Neuronal stem cell (in vitro differentiated cells): Measurements from ENCODE around the gene P2RY1.

ENCODE experiments used
- DNase-seq: peaks from one replicate; pipeline ENCODE4 v3.0.0-alpha.2; 2013; ENCODE audit warnings: low spot score
- H2AFZ ChIP-seq: one replicate; pipeline ENCODE4 v1.6.1; 2013; ENCODE audit warnings: mild to moderate bottlenecking, low read length, inconsistent platforms
- H2AK5ac ChIP-seq: 2 replicates; pipeline ENCODE4 v1.6.1; 2013; ENCODE audit warnings: low read depth, mild to moderate bottlenecking, inconsistent platforms, low read length, moderate library complexity, mixed read lengths
- H2BK120ac ChIP-seq: 2 replicates; pipeline ENCODE4 v1.6.1; 2013; ENCODE audit warnings: low read depth, mild to moderate bottlenecking, inconsistent platforms, low read length, moderate library complexity, mixed read lengths
- H2BK12ac ChIP-seq: one replicate; pipeline ENCODE4 v1.6.1; 2013; ENCODE audit warnings: low read length, inconsistent platforms
- H2BK15ac ChIP-seq: 2 replicates; pipeline ENCODE4 v1.6.1; 2013; ENCODE audit warnings: mild to moderate bottlenecking, low read length, inconsistent platforms, mixed read lengths
- H2BK5ac ChIP-seq: one replicate; pipeline ENCODE4 v1.6.1; 2013; ENCODE audit warnings: inconsistent platforms, mild to moderate bottlenecking, low read length, moderate library complexity
- H3K14ac ChIP-seq: one replicate; pipeline ENCODE4 v1.6.1; 2013; ENCODE audit warnings: low read length, inconsistent platforms
- H3K18ac ChIP-seq: 2 replicates; pipeline ENCODE4 v1.6.1; 2013; ENCODE audit warnings: low read length, inconsistent platforms
- H3K23ac ChIP-seq: 2 replicates; pipeline ENCODE4 v1.6.1; 2013; ENCODE audit warnings: low read depth, mild to moderate bottlenecking, mixed read lengths, low read length, inconsistent platforms; ENCODE audit not compliant: poor library complexity
- H3K27ac ChIP-seq: replicated peaks from 3 replicates; pipeline ENCODE4 v1.5.1; 2013; ENCODE audit warnings: low read length, inconsistent platforms
- H3K27me3 ChIP-seq, 3 experiments: 2 replicates each; pipeline ENCODE4 v1.6.1; 2013; ENCODE audit warnings: low read length in 3 of 3, mild to moderate bottlenecking in 2 of 3, inconsistent platforms in 1 of 3, low read depth in 1 of 3, mixed read lengths in 1 of 3, moderate library complexity in 1 of 3; ENCODE audit not compliant: control insufficient read depth in 3 of 3, insufficient read depth in 3 of 3
- H3K36me3 ChIP-seq, 2 donors: replicated peaks in 1 of 2; 2 replicates each; pipeline ENCODE4 v1.6.1; 2013; ENCODE audit warnings: low read length in 2 of 2; ENCODE audit not compliant: control insufficient read depth in 2 of 2, insufficient read depth in 2 of 2
- H3K4ac ChIP-seq: 2 replicates; pipeline ENCODE4 v1.6.1; 2013; ENCODE audit warnings: inconsistent platforms, mild to moderate bottlenecking, low read length, moderate library complexity
- H3K4me1 ChIP-seq, 2 donors: 1 replicate in 1 of 2; 2 replicates in 1 of 2; pipeline ENCODE4 v1.6.1; 2013; ENCODE audit warnings: low read length in 2 of 2, low read depth in 1 of 2; ENCODE audit not compliant: control insufficient read depth in 2 of 2, insufficient read depth in 1 of 2
- H3K4me2 ChIP-seq: one replicate; pipeline ENCODE4 v1.6.1; 2013; ENCODE audit warnings: mild to moderate bottlenecking, low read length, inconsistent platforms; ENCODE audit not compliant: insufficient read depth, poor library complexity, severe bottlenecking
- H3K4me3 ChIP-seq, 2 donors: 2 replicates each; pipeline ENCODE4 v1.5.1; 2013; ENCODE audit warnings: low read length in 2 of 2, mild to moderate bottlenecking in 2 of 2, inconsistent platforms in 1 of 2, moderate library complexity in 1 of 2
- H3K79me1 ChIP-seq: one replicate; pipeline ENCODE4 v1.6.1; 2013; ENCODE audit warnings: low read depth, mild to moderate bottlenecking, inconsistent platforms, low read length, moderate library complexity
- H3K9ac ChIP-seq: one replicate; pipeline ENCODE4 v1.6.1; 2013; ENCODE audit warnings: mild to moderate bottlenecking, low read depth, low read length, inconsistent platforms; ENCODE audit not compliant: poor library complexity
- H3K9me3 ChIP-seq, 2 donors: replicated peaks in 1 of 2; 2 replicates each; pipeline versions ENCODE3 to v1.6.1; 2013; ENCODE audit warnings: low read length in 2 of 2, mild to moderate bottlenecking in 2 of 2, inconsistent platforms in 1 of 2, low read depth in 1 of 2, mixed read lengths in 1 of 2, moderate library complexity in 1 of 2; ENCODE audit not compliant: control insufficient read depth in 2 of 2, insufficient read depth in 1 of 2
- H4K8ac ChIP-seq: one replicate; pipeline ENCODE4 v1.6.1; 2013; ENCODE audit warnings: low read depth, mild to moderate bottlenecking, inconsistent platforms, low read length, moderate library complexity
- H4K91ac ChIP-seq: one replicate; pipeline ENCODE4 v1.6.1; 2013; ENCODE audit warnings: low read length, low read depth, mild to moderate bottlenecking, inconsistent platforms; ENCODE audit not compliant: poor library complexity
- WGBS, 2 donors: extraction: QIAGEN DNeasy Blood & Tissue Kit; methylation state at CpG; one replicate each; pipeline ENCODE4 v1.1.7; 2013; ENCODE audit warnings: missing lambda C conversion rate in 2 of 2, mixed read lengths in 1 of 2; ENCODE audit not compliant: insufficient read length in 2 of 2, insufficient replicate concordance in 1 of 2; ENCODE audit errors: extremely low coverage in 2 of 2; 5-methylcytosine and 5-hydroxymethylcytosine counted together

P2RY1 gene

GRCh38 chr3:152818027-152818426 lies 16.9 kb upstream of the P2RY1 start:
- no peak overlapping the region for H3K9ac ChIP-seq
- no peak overlapping the region for H2BK12ac ChIP-seq
- no peak overlapping the region for H3K4me2 ChIP-seq
- H3K27ac ChIP-seq = no peak overlapping the region
- H3K36me3 ChIP-seq = no peaks in the 10 kb centered on the region
- no peak overlapping the region for H3K18ac ChIP-seq
- no peak overlapping the region for H2BK5ac ChIP-seq
- no peaks in the 10 kb centered on the region for H3K9me3 ChIP-seq
- H3K79me1 ChIP-seq = no peaks in the 10 kb centered on the region
- H3K4ac ChIP-seq = no peak overlapping the region
- H2AK5ac ChIP-seq = no peak overlapping the region
- H3K27me3 ChIP-seq = no peaks in the 10 kb centered on the region
- no CpG with 5 or more reads among the region's 5 CpGs for WGBS, 2 donors
- no peak overlapping the region for H3K4me3 ChIP-seq
- H4K8ac ChIP-seq = no peak overlapping the region
- H3K23ac ChIP-seq = no peak overlapping the region
- H4K91ac ChIP-seq = no peak overlapping the region
- H2BK120ac ChIP-seq = no peak overlapping the region
- no peak for DNase-seq
- no peak overlapping the region for H2BK15ac ChIP-seq
- no peaks in the 10 kb centered on the region for H3K4me1 ChIP-seq
- no peak overlapping the region for H2AFZ ChIP-seq
- no peak overlapping the region for H3K14ac ChIP-seq

GRCh38 chr3:152823173-152823572 lies 11.8 kb upstream of the P2RY1 start:
- Histone ChIP-seq H3K18ac (no peak overlapping the region), H3K14ac (no peak overlapping the region), H3K4me1 (no peaks in the 10 kb centered on the region), H2BK12ac (no peak overlapping the region), H3K23ac (no peak overlapping the region), H3K79me1 (no peaks in the 10 kb centered on the region), H3K36me3 (no peaks in the 10 kb centered on the region), H2BK5ac (no peak overlapping the region), H3K9ac (no peak overlapping the region), H3K9me3 (no peaks in the 10 kb centered on the region), H3K4ac (no peak overlapping the region), H3K27me3 (no peaks in the 10 kb centered on the region), H3K27ac (no peak overlapping the region), H2BK15ac (no peak overlapping the region), H3K4me3 (no peak overlapping the region), H4K91ac (no peak overlapping the region), H4K8ac (no peak overlapping the region), H2BK120ac (no peak overlapping the region), H2AK5ac (no peak overlapping the region), H3K4me2 (no peak overlapping the region), H2AFZ (no peak overlapping the region)
- no peak for DNase-seq
- WGBS, 2 donors = no CpG with 5 or more reads among the region's 2 CpGs

GRCh38 chr3:152823781-152824180 lies 11.2 kb upstream of the P2RY1 start:
- Histone ChIP-seq H3K4ac (no peak overlapping the region), H3K27me3 (no peaks in the 10 kb centered on the region), H2BK15ac (no peak overlapping the region), H2BK5ac (no peak overlapping the region), H3K9ac (no peak overlapping the region), H2AFZ (no peak overlapping the region), H3K36me3 (no peaks in the 10 kb centered on the region), H4K8ac (no peak overlapping the region), H2BK120ac (no peak overlapping the region), H3K4me1 (no peaks in the 10 kb centered on the region), H2BK12ac (no peak overlapping the region), H3K9me3 (no peaks in the 10 kb centered on the region), H4K91ac (no peak overlapping the region), H2AK5ac (no peak overlapping the region), H3K18ac (no peak overlapping the region), H3K27ac (no peak overlapping the region), H3K4me3 (no peak overlapping the region), H3K23ac (no peak overlapping the region), H3K79me1 (no peaks in the 10 kb centered on the region), H3K14ac (no peak overlapping the region), H3K4me2 (no peak overlapping the region)
- DNase-seq = no peak
- no CpG with 5 or more reads among the region's 2 CpGs for WGBS, 2 donors

- H2BK5ac ChIP-seq = no peak overlapping the region
- H3K27ac ChIP-seq = no peak overlapping the region
- H2BK15ac ChIP-seq = no peak overlapping the region
- H3K18ac ChIP-seq = no peak overlapping the region
- no peak overlapping the region for H3K4me2 ChIP-seq
- H4K91ac ChIP-seq = no peak overlapping the region
- no peak overlapping the region for H3K9ac ChIP-seq
- H4K8ac ChIP-seq = no peak overlapping the region
- no peak overlapping the region for H3K14ac ChIP-seq
- H2AK5ac ChIP-seq = no peak overlapping the region
- H3K4ac ChIP-seq = no peak overlapping the region
- no peak overlapping the region for H2BK12ac ChIP-seq
- no peaks in the 10 kb centered on the region for H3K4me1 ChIP-seq
- H3K27me3 ChIP-seq = no peaks in the 10 kb centered on the region
- H3K79me1 ChIP-seq = no peaks in the 10 kb centered on the region
- H2BK120ac ChIP-seq = no peak overlapping the region
- H3K36me3 ChIP-seq = no peaks in the 10 kb centered on the region
- no peak for DNase-seq
- no peaks in the 10 kb centered on the region for H3K9me3 ChIP-seq
- H2AFZ ChIP-seq = no peak overlapping the region
- H3K23ac ChIP-seq = no peak overlapping the region
- H3K4me3 ChIP-seq = no peak overlapping the region
Measured at GRCh38 chr3:152825566-152825965, 9.4 kb upstream of the P2RY1 start.
